Transverse colon (tissue), 4 donors: Measurements from ENCODE around the gene PNKP.
A peak's percentile ranks its signal among the peaks of the same experiment; 100 is the strongest.

Source experiments
- CTCF ChIP-seq, 5 experiments: fragments of 200-600 bp in 3 of 5; fragments of 450-650 bp in 2 of 5; sonication (generic) in 3 of 5; IDR thresholded peaks; 1 replicate in 2 of 5; 2 replicates in 3 of 5; pipeline ENCODE4 v1.5.1; 2016 to 2017; ENCODE audit warnings: antibody characterized with exemption in 5 of 5, inconsistent platforms in 3 of 5, mild to moderate bottlenecking in 2 of 5, moderate library complexity in 1 of 5
- EP300 ChIP-seq: sonication (generic); formaldehyde crosslinking; IDR thresholded peaks from one replicate; pipeline ENCODE4 v1.6.1; 2017; ENCODE audit warnings: antibody characterized with exemption, low read depth
- POLR2A ChIP-seq: fragments of 450-650 bp; IDR thresholded peaks from one replicate; pipeline ENCODE4 v1.6.1; 2016; ENCODE audit warnings: antibody characterized with exemption, mild to moderate bottlenecking, moderate library complexity
- POLR2AphosphoS5 ChIP-seq, 3 donors: sonication (generic); formaldehyde crosslinking; IDR thresholded peaks; one replicate each; pipeline ENCODE4 v1.6.1; 2016; ENCODE audit warnings: antibody characterized with exemption in 3 of 3

- TF ChIP-seq CTCF (IDR thresholded peaks at IDR 0.05) (peak in 2 of 5 experiments; percentile 26 to 40), EP300 (no peak), POLR2AphosphoS5 (IDR thresholded peaks at IDR 0.05) (no peak), POLR2A (no peak)
Observed at GRCh38 chr19:49890349-49891311, 23.3 kb upstream of the PNKP start.
